IPS-18c (cell line): Measurements from ENCODE around the gene C16orf95.
A peak's percentile ranks its signal among the peaks of the same experiment; 100 is the strongest.
"Not testable (repeated sequence)": the region's sequence is repeated elsewhere in the genome, so short reads cannot be mapped to it uniquely, and the experiment has no call there.

ENCODE experiments used
- H3K4me3 ChIP-seq: 2 replicates; pipeline ENCODE4 v1.7.0; 2013; ENCODE audit warnings: low read depth, mild to moderate bottlenecking, low read length, moderate library complexity; ENCODE audit not compliant: insufficient read depth
- H3K9me3 ChIP-seq: one replicate; pipeline ENCODE4 v1.6.1; 2013; ENCODE audit warnings: mild to moderate bottlenecking, low read length, moderate library complexity; ENCODE audit not compliant: control insufficient read depth, insufficient read depth

Gene C16orf95

GRCh38 chr16:87316923-87317749 lies at the start of gene C16orf95:
Gene C16orf95 (minus strand): TSS chr16:87317392. CDS start chr16:87317242, 150 bp downstream.
- H3K9me3 ChIP-seq, result no peaks in the 10 kb centered on the region
- H3K4me3 ChIP-seq, result peak within 1 kb of the TSS; percentile 87

- Histone ChIP-seq H3K4me3 (no peak overlapping the region), H3K9me3 (no peaks in the 10 kb centered on the region)
Observed at GRCh38 chr16:87366930-87367329, 49.7 kb upstream of the C16orf95 start.

- Histone ChIP-seq H3K4me3 (no peak overlapping the region), H3K9me3 (peaks cover under 1% of the 10 kb centered on the region)
Observed at GRCh38 chr16:87366288-87366687, 49.1 kb upstream of the C16orf95 start.

GRCh38 chr16:87365021-87365713 lies 48.0 kb upstream of the C16orf95 start:
- H3K9me3 ChIP-seq, result peaks cover 4% of the 10 kb centered on the region
- no peak overlapping the region for H3K4me3 ChIP-seq

GRCh38 chr16:87363771-87364455 lies 46.7 kb upstream of the C16orf95 start:
- Histone ChIP-seq H3K4me3 (no peak overlapping the region), H3K9me3 (peaks cover 4% of the 10 kb centered on the region)

- H3K9me3 ChIP-seq, H3K4me3 ChIP-seq: not testable (repeated sequence)
Observed at GRCh38 chr16:87362828-87363559, 45.8 kb upstream of the C16orf95 start.

GRCh38 chr16:87361916-87362619 lies 44.9 kb upstream of the C16orf95 start:
- H3K9me3 ChIP-seq, result peaks cover 4% of the 10 kb centered on the region
- no peak overlapping the region for H3K4me3 ChIP-seq

- no peak overlapping the region for H3K4me3 ChIP-seq
Observed at GRCh38 chr16:87360862-87361610, 43.8 kb upstream of the C16orf95 start.

GRCh38 chr16:87359121-87359520 lies 41.9 kb upstream of the C16orf95 start:
- Histone ChIP-seq H3K4me3 (no peak overlapping the region), H3K9me3 (peaks cover 4% of the 10 kb centered on the region)

More at GRCh38 chr16:87360862-87361610, 43.8 kb upstream of the C16orf95 start:
- peaks cover 4% of the 10 kb centered on the region for H3K9me3 ChIP-seq

GRCh38 chr16:87358696-87359095 lies 41.5 kb upstream of the C16orf95 start:
- no peak overlapping the region for H3K4me3 ChIP-seq
- H3K9me3 ChIP-seq, result peaks cover 4% of the 10 kb centered on the region

- Histone ChIP-seq H3K9me3 (peaks cover 4% of the 10 kb centered on the region), H3K4me3 (no peak overlapping the region)
Observed at GRCh38 chr16:87358250-87358649, 41.1 kb upstream of the C16orf95 start.

GRCh38 chr16:87356491-87356853 lies 39.3 kb upstream of the C16orf95 start:
- Histone ChIP-seq H3K4me3 (no peak overlapping the region), H3K9me3 (peaks cover 4% of the 10 kb centered on the region)

- H3K4me3 ChIP-seq, result no peak overlapping the region
Observed at GRCh38 chr16:87353613-87354012, 36.4 kb upstream of the C16orf95 start.

GRCh38 chr16:87352818-87353217 lies 35.6 kb upstream of the C16orf95 start:
- Histone ChIP-seq H3K9me3 (no peaks in the 10 kb centered on the region), H3K4me3 (no peak overlapping the region)

More at GRCh38 chr16:87353613-87354012, 36.4 kb upstream of the C16orf95 start:
- no peaks in the 10 kb centered on the region for H3K9me3 ChIP-seq

- Histone ChIP-seq H3K9me3 (no peaks in the 10 kb centered on the region), H3K4me3 (no peak overlapping the region)
Observed at GRCh38 chr16:87351320-87351698, 34.1 kb upstream of the C16orf95 start.

- no peak overlapping the region for H3K4me3 ChIP-seq
- no peaks in the 10 kb centered on the region for H3K9me3 ChIP-seq
Observed at GRCh38 chr16:87350681-87351319, 33.6 kb upstream of the C16orf95 start.
